ENCODE data around the gene ADD3. TPM values are rescaled to one million over a fixed set of nuclear protein-coding genes. Genes with fewer than 3 reads are reported as not detected.

ADD3 gene
- total and polyA plus RNA-seq, 2 donors from 2014 or later = 56.9 to 79.2 TPM

GRCh38 chr10:110163192-110163773, 155.5 kb downstream of the ADD3 start:
- no peaks in the 10 kb centered on the region for H3K9me3 ChIP-seq (ENCODE audit: control insufficient read depth in 2 of 3, insufficient read depth in 1 of 3, low read length in 3 of 3)
- H3K4me1 ChIP-seq (ENCODE audit: control insufficient read depth in 2 of 3, insufficient read depth in 2 of 3, low read depth in 1 of 3, low read length in 3 of 3) = peaks cover 0 to under 1% (median 0%) of the 10 kb centered on the region in 3 donors
- intact Hi-C loops (cut with DNase I) = no loop called here
- H3K4me3 ChIP-seq (ENCODE audit: low read length in 3 of 3) = no peak overlapping the region
- no peaks in the 10 kb centered on the region for H3K36me3 ChIP-seq (ENCODE audit: control insufficient read depth in 2 of 3, insufficient read depth in 3 of 3, low read length in 3 of 3)
- no peaks in the 10 kb centered on the region for H3K27me3 ChIP-seq (ENCODE audit: control insufficient read depth, insufficient read depth, low read length)
- H3K9ac ChIP-seq (ENCODE audit: low read length in 3 of 3) = no peak overlapping the region
- FAIRE-seq (no peak), DNase-seq (no peak)
- no peak overlapping the region for H3K27ac ChIP-seq (ENCODE audit: low read depth in 2 of 2, low read length in 2 of 2)
- no peak for TF ChIP-seq CTCF (IDR thresholded peaks at IDR 0.05; ENCODE audit: borderline replicate concordance, extremely low read depth, insufficient read depth)

GRCh38 chr10:110163841-110164240, 156.1 kb downstream of the ADD3 start:
- no peak overlapping the region for H3K27ac ChIP-seq (ENCODE audit: low read depth in 2 of 2, low read length in 2 of 2)
- no peak overlapping the region for H3K4me3 ChIP-seq (ENCODE audit: low read length in 3 of 3)
- no peak for FAIRE-seq
- peaks cover 1% of the 10 kb centered on the region for H3K27me3 ChIP-seq (ENCODE audit: control insufficient read depth, insufficient read depth, low read length)
- TF ChIP-seq CTCF (IDR thresholded peaks at IDR 0.05; ENCODE audit: borderline replicate concordance, extremely low read depth, insufficient read depth) = no peak
- no peak for DNase-seq
- no peak overlapping the region for H3K9ac ChIP-seq (ENCODE audit: low read length in 3 of 3)
- intact Hi-C loops (cut with DNase I) = no loop called here
- H3K4me1 ChIP-seq (ENCODE audit: control insufficient read depth in 2 of 3, insufficient read depth in 2 of 3, low read depth in 1 of 3, low read length in 3 of 3) = peaks cover 0 to 3% (median 0%) of the 10 kb centered on the region in 3 donors
- no peaks in the 10 kb centered on the region for H3K9me3 ChIP-seq (ENCODE audit: control insufficient read depth in 2 of 3, insufficient read depth in 1 of 3, low read length in 3 of 3)
- H3K36me3 ChIP-seq (ENCODE audit: control insufficient read depth in 2 of 3, insufficient read depth in 3 of 3, low read length in 3 of 3) = no peaks in the 10 kb centered on the region

GRCh38 chr10:110165239-110165638, 157.5 kb downstream of the ADD3 start:
- H3K4me3 ChIP-seq (ENCODE audit: low read length in 3 of 3) = no peak overlapping the region
- DNase-seq (no peak), FAIRE-seq (no peak)
- TF ChIP-seq CTCF (IDR thresholded peaks at IDR 0.05; ENCODE audit: borderline replicate concordance, extremely low read depth, insufficient read depth) = no peak
- H3K9me3 ChIP-seq (ENCODE audit: control insufficient read depth in 2 of 3, insufficient read depth in 1 of 3, low read length in 3 of 3) = no peaks in the 10 kb centered on the region
- H3K36me3 ChIP-seq (ENCODE audit: control insufficient read depth in 2 of 3, insufficient read depth in 3 of 3, low read length in 3 of 3) = no peaks in the 10 kb centered on the region
- peaks cover 3 to 8% (median 3%) of the 10 kb centered on the region in 3 donors for H3K4me1 ChIP-seq (ENCODE audit: control insufficient read depth in 2 of 3, insufficient read depth in 2 of 3, low read depth in 1 of 3, low read length in 3 of 3)
- peaks cover 5% of the 10 kb centered on the region for H3K27me3 ChIP-seq (ENCODE audit: control insufficient read depth, insufficient read depth, low read length)
- H3K9ac ChIP-seq (ENCODE audit: low read length in 3 of 3) = no peak overlapping the region
- intact Hi-C loops (cut with DNase I) = no loop called here
- no peak overlapping the region for H3K27ac ChIP-seq (ENCODE audit: low read depth in 2 of 2, low read length in 2 of 2)

- intact Hi-C loops (cut with DNase I) = no loop called here
- H3K27me3 ChIP-seq (ENCODE audit: control insufficient read depth, insufficient read depth, low read length) = peaks cover 5% of the 10 kb centered on the region
- TF ChIP-seq CTCF (IDR thresholded peaks at IDR 0.05; ENCODE audit: borderline replicate concordance, extremely low read depth, insufficient read depth) = no peak
- no peak overlapping the region for H3K27ac ChIP-seq (ENCODE audit: low read depth in 2 of 2, low read length in 2 of 2)
- H3K4me3 ChIP-seq (ENCODE audit: low read length in 3 of 3) = no peak overlapping the region
- DNase-seq (no peak), FAIRE-seq (no peak)
- H3K9ac ChIP-seq (ENCODE audit: low read length in 3 of 3) = no peak overlapping the region
- peaks cover 3 to 8% (median 3%) of the 10 kb centered on the region in 3 donors for H3K4me1 ChIP-seq (ENCODE audit: control insufficient read depth in 2 of 3, insufficient read depth in 2 of 3, low read depth in 1 of 3, low read length in 3 of 3)
- H3K9me3 ChIP-seq (ENCODE audit: control insufficient read depth in 2 of 3, insufficient read depth in 1 of 3, low read length in 3 of 3) = no peaks in the 10 kb centered on the region
- H3K36me3 ChIP-seq (ENCODE audit: control insufficient read depth in 2 of 3, insufficient read depth in 3 of 3, low read length in 3 of 3) = no peaks in the 10 kb centered on the region
Observed at GRCh38 chr10:110167149-110167548, 159.4 kb downstream of the ADD3 start.
